LNCaP clone FGC (cell line): ENCODE measurements around the gene KCNK15.

Source experiments
- DNase-seq: peaks from one replicate; pipeline ENCODE4 v3.0.0-alpha.2; 2011; ENCODE audit warnings: low read depth
- H3K4me3 ChIP-seq: 2 replicates; pipeline ENCODE4 v1.5.1; 2011; ENCODE audit warnings: mild to moderate bottlenecking, low read depth, low read length, control low read depth
- CTCF ChIP-seq: IDR thresholded peaks from 2 replicates; pipeline ENCODE4 v1.5.1; 2012; ENCODE audit warnings: mild to moderate bottlenecking; ENCODE audit not compliant: control insufficient read depth, insufficient read depth; ENCODE audit errors: extremely low read depth

Gene KCNK15

GRCh38 chr20:44702776-44703175, 42.9 kb upstream of the KCNK15 start:
- H3K4me3 ChIP-seq, result no peak overlapping the region
- TF ChIP-seq CTCF, result no peak
- no peak for DNase-seq

GRCh38 chr20:44703183-44703925, 42.3 kb upstream of the KCNK15 start:
- H3K4me3 ChIP-seq, result no peak overlapping the region
- DNase-seq, result no peak
- no peak for TF ChIP-seq CTCF

- H3K4me3 ChIP-seq, result no peak overlapping the region
- DNase-seq, result no peak
- no peak for TF ChIP-seq CTCF
These were observed 41.6 kb upstream of the KCNK15 start for GRCh38 chr20:44703956-44704488.

- TF ChIP-seq CTCF, result no peak
- DNase-seq, result no peak
- H3K4me3 ChIP-seq, result no peak overlapping the region
These were observed 41.1 kb upstream of the KCNK15 start for GRCh38 chr20:44704551-44704971.

GRCh38 chr20:44705364-44706094, 40.1 kb upstream of the KCNK15 start:
- H3K4me3 ChIP-seq, result no peak overlapping the region
- no peak for TF ChIP-seq CTCF
- no peak for DNase-seq

- H3K4me3 ChIP-seq, result no peak overlapping the region
- no peak for TF ChIP-seq CTCF
- DNase-seq, result no peak
These were observed 39.2 kb upstream of the KCNK15 start for GRCh38 chr20:44706301-44707017.
